DMS53 treated with DMSO at 0.1 percent for 48 hours (cell line): ENCODE measurements around the gene ERMN.
"Not testable (repeated sequence)": the region's sequence is repeated elsewhere in the genome, so short reads cannot be mapped to it uniquely, and the experiment has no call there.

Source experiments
- DNase-seq: peaks from one replicate; lab custom pipeline; 2025; ENCODE audit not compliant: unreplicated experiment; lab: John Stamatoyannopoulos, UW

Gene ERMN

GRCh38 chr2:157301307-157301706 is 24.3 kb downstream of the ERMN start:
- DNase-seq = no peak

- DNase-seq = no peak
These were observed 28.7 kb downstream of the ERMN start for GRCh38 chr2:157296958-157297357.

- no peak for DNase-seq
These were observed 29.1 kb downstream of the ERMN start for GRCh38 chr2:157296490-157296889.

- DNase-seq = no peak
These were observed 32.8 kb downstream of the ERMN start for GRCh38 chr2:157292853-157293252.

GRCh38 chr2:157291018-157291417 is 34.6 kb downstream of the ERMN start:
- peak; percentile 39 for DNase-seq

- DNase-seq = no peak
These were observed 35.1 kb downstream of the ERMN start for GRCh38 chr2:157290525-157290924.

- DNase-seq = no peak
These were observed 38.5 kb downstream of the ERMN start for GRCh38 chr2:157287160-157287559.

GRCh38 chr2:157283468-157283867 is 42.2 kb downstream of the ERMN start:
- DNase-seq = no peak

GRCh38 chr2:157281316-157281715 is 44.3 kb downstream of the ERMN start:
- no peak for DNase-seq

- DNase-seq = not testable (repeated sequence)
These were observed 46.3 kb downstream of the ERMN start for GRCh38 chr2:157279311-157279710.

GRCh38 chr2:157271590-157272203 is 53.9 kb downstream of the ERMN start:
- DNase-seq = no peak

- no peak for DNase-seq
These were observed 55.7 kb downstream of the ERMN start for GRCh38 chr2:157269922-157270321.

GRCh38 chr2:157269060-157269459 is 56.6 kb downstream of the ERMN start:
- no peak for DNase-seq
